ENCODE measurements around the gene SERPINA4. TPM values are rescaled to one million over a fixed set of nuclear protein-coding genes. Genes with fewer than 3 reads are reported as not detected.

SERPINA4 gene
- total and polyA plus RNA-seq, 2 donors (not counting 1 experiment from before 2014, with no cell fraction given): not detected

- H3K36me3 ChIP-seq (ENCODE audit: control insufficient read depth, insufficient read depth, low read length): no peaks in the 10 kb centered on the region
- no peak overlapping the region for H2AFZ ChIP-seq (ENCODE audit: low read length)
- H3K4me3 ChIP-seq (replicated peaks in 1 of 4; ENCODE audit: control extremely low read depth in 1 of 4, insufficient read depth in 1 of 4, low read depth in 3 of 4, low read length in 4 of 4): no peak overlapping the region
- H3K27me3 ChIP-seq (ENCODE audit: control insufficient read depth, insufficient read depth, low read length): no peaks in the 10 kb centered on the region
- H3K9ac ChIP-seq (ENCODE audit: insufficient read depth, low read length): no peak overlapping the region
- no peaks in the 10 kb centered on the region for H4K20me1 ChIP-seq (ENCODE audit: control insufficient read depth, extremely low read depth, insufficient read depth, low read length)
- TF ChIP-seq EZH2 (IDR thresholded peaks at IDR 0.05; ENCODE audit: low read length, missing control alignments): no peak
- TF ChIP-seq CTCF (conservative IDR thresholded peaks at IDR 0.05 in 1 of 2, IDR thresholded peaks at IDR 0.05 in 1 of 2; ENCODE audit: low read depth in 1 of 2, low read length in 2 of 2): no peak
- H3K27ac ChIP-seq (ENCODE audit: insufficient read depth, low read length): no peak overlapping the region
- no peaks in the 10 kb centered on the region for H3K9me3 ChIP-seq (ENCODE audit: control insufficient read depth, insufficient read depth, low read depth, low read length)
- no peaks in the 10 kb centered on the region for H3K79me2 ChIP-seq (ENCODE audit: control insufficient read depth, insufficient read depth, low read length)
- no peak overlapping the region for H3K4me2 ChIP-seq (ENCODE audit: extremely low read depth, insufficient read depth, low read length)
- no peak for DNase-seq (ENCODE audit: low read depth in 2 of 2)
- H3K4me1 ChIP-seq (ENCODE audit: control insufficient read depth, extremely low read depth, insufficient read depth, low read length): no peaks in the 10 kb centered on the region
Observed at GRCh38 chr14:94558842-94559241, 2.4 kb upstream of the SERPINA4 start.

GRCh38 chr14:94559638-94560290 is 1.5 kb upstream of the SERPINA4 start:
- no peak overlapping the region for H3K4me2 ChIP-seq (ENCODE audit: extremely low read depth, insufficient read depth, low read length)
- H4K20me1 ChIP-seq (ENCODE audit: control insufficient read depth, extremely low read depth, insufficient read depth, low read length): no peaks in the 10 kb centered on the region
- H3K4me1 ChIP-seq (ENCODE audit: control insufficient read depth, extremely low read depth, insufficient read depth, low read length): no peaks in the 10 kb centered on the region
- no peak overlapping the region for H2AFZ ChIP-seq (ENCODE audit: low read length)
- no peak overlapping the region for H3K4me3 ChIP-seq (replicated peaks in 1 of 4; ENCODE audit: control extremely low read depth in 1 of 4, insufficient read depth in 1 of 4, low read depth in 3 of 4, low read length in 4 of 4)
- no peak for DNase-seq (ENCODE audit: low read depth in 2 of 2)
- no peaks in the 10 kb centered on the region for H3K79me2 ChIP-seq (ENCODE audit: control insufficient read depth, insufficient read depth, low read length)
- no peak overlapping the region for H3K27ac ChIP-seq (ENCODE audit: insufficient read depth, low read length)
- TF ChIP-seq EZH2 (IDR thresholded peaks at IDR 0.05; ENCODE audit: low read length, missing control alignments): no peak
- TF ChIP-seq CTCF (conservative IDR thresholded peaks at IDR 0.05 in 1 of 2, IDR thresholded peaks at IDR 0.05 in 1 of 2; ENCODE audit: low read depth in 1 of 2, low read length in 2 of 2): no peak
- H3K9me3 ChIP-seq (ENCODE audit: control insufficient read depth, insufficient read depth, low read depth, low read length): no peaks in the 10 kb centered on the region
- no peaks in the 10 kb centered on the region for H3K27me3 ChIP-seq (ENCODE audit: control insufficient read depth, insufficient read depth, low read length)
- H3K9ac ChIP-seq (ENCODE audit: insufficient read depth, low read length): no peak overlapping the region
- no peaks in the 10 kb centered on the region for H3K36me3 ChIP-seq (ENCODE audit: control insufficient read depth, insufficient read depth, low read length)

- Histone ChIP-seq H2AFZ (ENCODE audit: low read length) (no peak overlapping the region), H3K36me3 (ENCODE audit: control insufficient read depth, insufficient read depth, low read length) (no peaks in the 10 kb centered on the region), H3K27me3 (ENCODE audit: control insufficient read depth, insufficient read depth, low read length) (no peaks in the 10 kb centered on the region), H3K9ac (ENCODE audit: insufficient read depth, low read length) (no peak overlapping the region), H3K4me3 (replicated peaks in 1 of 4; ENCODE audit: control extremely low read depth in 1 of 4, insufficient read depth in 1 of 4, low read depth in 3 of 4, low read length in 4 of 4) (no peak overlapping the region), H3K4me1 (ENCODE audit: control insufficient read depth, extremely low read depth, insufficient read depth, low read length) (no peaks in the 10 kb centered on the region), H3K27ac (ENCODE audit: insufficient read depth, low read length) (no peak overlapping the region), H3K79me2 (ENCODE audit: control insufficient read depth, insufficient read depth, low read length) (no peaks in the 10 kb centered on the region), H4K20me1 (ENCODE audit: control insufficient read depth, extremely low read depth, insufficient read depth, low read length) (no peaks in the 10 kb centered on the region), H3K9me3 (ENCODE audit: control insufficient read depth, insufficient read depth, low read depth, low read length) (no peaks in the 10 kb centered on the region), H3K4me2 (ENCODE audit: extremely low read depth, insufficient read depth, low read length) (no peak overlapping the region)
- TF ChIP-seq CTCF (conservative IDR thresholded peaks at IDR 0.05 in 1 of 2, IDR thresholded peaks at IDR 0.05 in 1 of 2; ENCODE audit: low read depth in 1 of 2, low read length in 2 of 2): no peak
- DNase-seq (ENCODE audit: low read depth in 2 of 2): no peak
Observed at GRCh38 chr14:94560291-94560665, 964 bp upstream of the SERPINA4 start.

Measured in fibroblast of lung (primary cell).